Chondrocyte (in vitro differentiated cells): ENCODE results near the gene PLCG2. TPM values are rescaled to one million over a fixed set of nuclear protein-coding genes. Genes with fewer than 3 reads are reported as not detected.

Experiments
- DNase-seq: peaks from one replicate; pipeline ENCODE4 v3.0.0; 2021; ENCODE audit warnings: mixed read lengths, low spot score
- H3K27ac Mint-ChIP-seq: one replicate; pipeline ENCODE4 v1.8.0; 2021; ENCODE audit warnings: mild to moderate bottlenecking, moderate library complexity, mixed read lengths; ENCODE audit not compliant: unreplicated experiment
- H3K27me3 Mint-ChIP-seq: 2 replicates; pipeline ENCODE4 v1.8.0; 2021; ENCODE audit warnings: low read depth, mixed read lengths
- H3K36me3 Mint-ChIP-seq: 2 replicates; pipeline ENCODE4 v1.8.0; 2021; ENCODE audit warnings: low read depth, mixed read lengths
- H3K4me1 Mint-ChIP-seq: 2 replicates; pipeline ENCODE4 v1.8.0; 2021; ENCODE audit warnings: low read depth, mild to moderate bottlenecking, mixed read lengths
- H3K4me3 Mint-ChIP-seq: one replicate; pipeline ENCODE4 v1.8.0; 2021; ENCODE audit warnings: mild to moderate bottlenecking, moderate library complexity, mixed read lengths; ENCODE audit not compliant: unreplicated experiment
- H3K9me3 Mint-ChIP-seq: 2 replicates; pipeline ENCODE4 v1.8.0; 2021; ENCODE audit warnings: low read depth, mixed read lengths
- total RNA-seq: library from RNA; stranded (reverse); gene quantifications from 3 replicates; pipeline ENCODE4 v1.2.1, GENCODE V29; 2021
- TF ChIP-seq, protein P1 (sequence below): fragments of 200-600 bp; sonication (generic); IDR thresholded peaks from 2 replicates; pipeline ENCODE4 v1.5.0; 2021; ENCODE audit warnings: antibody characterized with exemption, mild to moderate bottlenecking, moderate library complexity

PLCG2 gene
- total RNA-seq, 1 donor from 2014 or later: 1.1 TPM

DNA sequence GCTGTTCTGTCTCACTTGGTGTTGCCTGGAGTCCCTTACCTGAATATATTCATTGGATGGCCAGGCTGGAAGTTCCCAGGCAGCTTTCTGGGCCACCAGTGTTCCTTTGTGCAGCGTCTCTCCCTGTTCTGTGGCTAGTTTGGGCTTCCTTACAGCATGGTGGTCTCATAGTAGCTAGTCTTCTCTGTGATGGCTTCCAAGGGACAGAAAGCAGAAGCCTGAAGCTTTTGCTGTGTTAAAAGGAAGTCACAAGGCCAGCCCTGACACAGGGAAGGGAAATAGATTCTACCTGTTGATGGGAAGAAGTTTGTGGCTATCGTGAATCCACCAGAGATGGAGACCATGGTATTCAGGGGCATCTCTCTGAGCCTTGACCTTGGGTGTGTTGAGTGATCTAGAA, 34.6 kb downstream of the PLCG2 start:
- H3K36me3 Mint-ChIP-seq: no peaks in the 10 kb centered on the region
- no peak overlapping the region for H3K27ac Mint-ChIP-seq

DNA sequence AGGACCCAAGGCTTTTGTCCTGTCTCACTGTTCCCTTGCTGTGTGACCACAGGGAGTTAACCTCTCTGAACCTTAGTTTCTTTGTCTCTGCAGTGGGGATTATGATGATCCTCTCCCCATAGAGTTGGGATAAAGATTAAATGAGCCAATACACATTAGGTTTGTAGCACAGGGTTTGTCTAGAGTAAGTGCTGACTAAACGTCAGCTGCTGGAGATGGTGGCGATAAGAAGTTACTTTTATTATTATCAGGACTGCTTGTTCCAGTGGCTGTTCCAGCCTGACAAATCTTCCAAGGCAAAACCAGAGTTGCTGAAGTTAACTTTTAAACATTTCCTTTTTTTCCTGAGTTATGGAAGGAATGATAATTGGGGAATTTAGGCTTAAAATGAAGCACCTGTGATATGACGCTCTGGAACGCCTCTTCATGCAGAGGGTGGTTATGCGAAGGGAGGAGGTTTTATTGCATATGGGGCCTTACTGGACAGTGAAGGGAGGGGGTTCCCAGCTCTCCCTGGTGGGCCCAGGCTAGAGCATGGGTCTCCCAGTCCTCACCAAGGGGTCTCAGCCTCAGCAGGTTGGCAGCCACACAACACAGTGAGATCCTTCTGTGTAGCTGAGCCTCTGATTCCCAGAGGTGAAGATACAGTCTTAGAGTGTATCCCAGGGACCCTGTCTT, 35.8 kb downstream of the PLCG2 start:
- peaks cover 23% of the 10 kb centered on the region for H3K27me3 Mint-ChIP-seq
- no peaks in the 10 kb centered on the region for H3K4me1 Mint-ChIP-seq
- H3K4me3 Mint-ChIP-seq: no peak overlapping the region
- no peak overlapping the region for H3K27ac Mint-ChIP-seq
- TF ChIP-seq, protein P1, sequence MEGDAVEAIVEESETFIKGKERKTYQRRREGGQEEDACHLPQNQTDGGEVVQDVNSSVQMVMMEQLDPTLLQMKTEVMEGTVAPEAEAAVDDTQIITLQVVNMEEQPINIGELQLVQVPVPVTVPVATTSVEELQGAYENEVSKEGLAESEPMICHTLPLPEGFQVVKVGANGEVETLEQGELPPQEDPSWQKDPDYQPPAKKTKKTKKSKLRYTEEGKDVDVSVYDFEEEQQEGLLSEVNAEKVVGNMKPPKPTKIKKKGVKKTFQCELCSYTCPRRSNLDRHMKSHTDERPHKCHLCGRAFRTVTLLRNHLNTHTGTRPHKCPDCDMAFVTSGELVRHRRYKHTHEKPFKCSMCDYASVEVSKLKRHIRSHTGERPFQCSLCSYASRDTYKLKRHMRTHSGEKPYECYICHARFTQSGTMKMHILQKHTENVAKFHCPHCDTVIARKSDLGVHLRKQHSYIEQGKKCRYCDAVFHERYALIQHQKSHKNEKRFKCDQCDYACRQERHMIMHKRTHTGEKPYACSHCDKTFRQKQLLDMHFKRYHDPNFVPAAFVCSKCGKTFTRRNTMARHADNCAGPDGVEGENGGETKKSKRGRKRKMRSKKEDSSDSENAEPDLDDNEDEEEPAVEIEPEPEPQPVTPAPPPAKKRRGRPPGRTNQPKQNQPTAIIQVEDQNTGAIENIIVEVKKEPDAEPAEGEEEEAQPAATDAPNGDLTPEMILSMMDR: no peak
- no peaks in the 10 kb centered on the region for H3K36me3 Mint-ChIP-seq
- no peak for DNase-seq
- peaks cover 8% of the 10 kb centered on the region for H3K9me3 Mint-ChIP-seq

More for the DNA sequence above, 34.6 kb downstream of the PLCG2 start:
- DNase-seq: no peak
- Mint-ChIP-seq H3K9me3 (peaks cover 8% of the 10 kb centered on the region), H3K4me3 (no peak overlapping the region), H3K4me1 (no peaks in the 10 kb centered on the region), H3K27me3 (peaks cover 24% of the 10 kb centered on the region)
- TF ChIP-seq, protein P1: no peak

DNA sequence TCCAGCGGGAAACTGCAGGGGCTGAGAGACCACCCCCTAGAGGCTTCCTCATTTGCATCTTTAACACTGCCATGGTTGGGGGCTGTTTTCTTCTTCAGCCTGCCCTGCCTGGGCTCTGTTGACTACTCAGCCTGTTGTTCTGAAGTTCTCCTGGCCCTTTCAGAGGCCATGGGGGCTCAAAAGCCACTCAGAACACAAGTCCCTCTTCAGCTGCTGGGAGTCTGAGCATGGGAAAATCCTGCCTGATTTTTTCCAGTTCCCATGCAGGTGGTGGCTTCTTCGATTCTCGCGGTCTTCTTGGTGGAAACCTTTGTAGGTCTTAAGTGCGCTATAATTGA, 36.3 kb downstream of the PLCG2 start:
- TF ChIP-seq, protein P1: no peak
- H3K9me3 Mint-ChIP-seq: peaks cover 8% of the 10 kb centered on the region
- no peak for DNase-seq
- H3K36me3 Mint-ChIP-seq: no peaks in the 10 kb centered on the region
- H3K4me1 Mint-ChIP-seq: no peaks in the 10 kb centered on the region
- no peak overlapping the region for H3K27ac Mint-ChIP-seq
- H3K27me3 Mint-ChIP-seq: peaks cover 20% of the 10 kb centered on the region
- no peak overlapping the region for H3K4me3 Mint-ChIP-seq

DNA sequence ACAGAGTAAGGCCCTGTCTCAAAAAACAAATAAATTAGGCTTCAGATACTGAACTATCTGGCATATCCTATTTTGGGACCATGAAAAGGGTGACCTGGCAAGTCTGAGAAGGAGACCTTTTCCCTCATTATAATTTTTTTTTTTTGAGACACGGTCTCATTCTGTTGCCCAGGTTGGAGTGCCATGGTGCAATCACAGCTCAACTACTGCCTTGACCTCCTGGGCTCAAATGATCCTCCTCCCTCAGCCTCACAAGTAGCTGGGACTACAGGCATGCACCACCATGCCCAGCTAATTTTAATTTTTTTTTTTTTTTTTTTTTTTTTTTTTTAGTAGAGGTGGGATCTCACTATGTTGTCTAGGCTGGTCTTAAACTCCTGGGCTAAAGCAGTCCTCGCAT, 37.3 kb downstream of the PLCG2 start:
- Mint-ChIP-seq H3K36me3 (no peaks in the 10 kb centered on the region), H3K9me3 (peaks cover 8% of the 10 kb centered on the region), H3K27ac (no peak overlapping the region), H3K27me3 (peaks cover 20% of the 10 kb centered on the region), H3K4me1 (peaks cover 3% of the 10 kb centered on the region), H3K4me3 (no peak overlapping the region)
- TF ChIP-seq, protein P1: no peak
- no peak for DNase-seq

DNA sequence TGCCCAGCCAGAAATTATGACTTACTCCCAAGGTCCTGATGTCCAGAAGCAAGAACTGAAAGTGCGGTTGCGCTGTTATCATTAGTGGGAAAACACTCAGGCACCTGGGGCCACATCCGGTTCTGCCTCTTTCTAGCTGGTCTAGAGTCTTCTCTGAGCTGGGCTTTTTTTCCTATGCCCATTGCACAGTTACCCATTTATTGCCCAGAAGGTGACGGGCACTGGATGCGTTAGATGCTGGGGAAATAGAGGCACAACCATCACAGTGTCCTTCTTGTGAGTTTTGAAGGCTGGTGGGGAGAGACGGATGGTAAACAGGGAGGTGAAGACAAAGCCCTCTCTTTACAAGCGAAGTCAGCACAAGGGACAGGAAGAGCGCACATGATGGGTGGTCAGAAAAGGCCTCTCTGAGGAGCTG, 37.7 kb downstream of the PLCG2 start:
- Mint-ChIP-seq H3K4me1 (peaks cover 7% of the 10 kb centered on the region), H3K27ac (no peak overlapping the region), H3K36me3 (no peaks in the 10 kb centered on the region), H3K4me3 (no peak overlapping the region), H3K27me3 (peaks cover 20% of the 10 kb centered on the region), H3K9me3 (peaks cover 8% of the 10 kb centered on the region)
- TF ChIP-seq, protein P1: no peak
- DNase-seq: no peak
